Measurements from ENCODE around the gene CNST.

CNST gene

GRCh38 chr1:246566128-246566812 is at the start of gene CNST, which contains the start of gene TFB2M:
Gene CNST, plus strand, starts transcription at chr1:246566456. Its CDS starts 25,107 bp downstream, at chr1:246591563.
Gene TFB2M, minus strand, starts transcription at chr1:246566261. Its CDS starts 123 bp downstream, at chr1:246566138.
- DNase-seq, result peak; percentile 95

- DNase-seq, result no peak
Observed at GRCh38 chr1:246517391-246517790, 48.9 kb upstream of the CNST start.

GRCh38 chr1:246518456-246519205 is 47.6 kb upstream of the CNST start:
- no peak for DNase-seq

GRCh38 chr1:246519514-246519913 is 46.7 kb upstream of the CNST start:
- no peak for DNase-seq

- no peak for DNase-seq
Observed at GRCh38 chr1:246526380-246526779, 39.9 kb upstream of the CNST start.

GRCh38 chr1:246526915-246527314 is 39.3 kb upstream of the CNST start:
- no peak for DNase-seq

GRCh38 chr1:246527402-246528088 is 38.7 kb upstream of the CNST start:
- no peak for DNase-seq

- DNase-seq, result no peak
Observed at GRCh38 chr1:246528933-246529731, 37.1 kb upstream of the CNST start.

- DNase-seq, result no peak
Observed at GRCh38 chr1:246530482-246530881, 35.8 kb upstream of the CNST start.

GRCh38 chr1:246532519-246532918 is 33.7 kb upstream of the CNST start:
- DNase-seq, result no peak

GRCh38 chr1:246533371-246533905 is 32.8 kb upstream of the CNST start:
- DNase-seq, result no peak

- DNase-seq, result no peak
Observed at GRCh38 chr1:246534114-246534513, 32.1 kb upstream of the CNST start.

- DNase-seq, result no peak
Observed at GRCh38 chr1:246537441-246537840, 28.8 kb upstream of the CNST start.

- no peak for DNase-seq
Observed at GRCh38 chr1:246537887-246538286, 28.4 kb upstream of the CNST start.

- no peak for DNase-seq
Observed at GRCh38 chr1:246540738-246541491, 25.3 kb upstream of the CNST start.

- no peak for DNase-seq
Observed at GRCh38 chr1:246544001-246544400, 22.3 kb upstream of the CNST start.

- no peak for DNase-seq
Observed at GRCh38 chr1:246549665-246550064, 16.6 kb upstream of the CNST start.

GRCh38 chr1:246550402-246550801 is 15.9 kb upstream of the CNST start:
- DNase-seq, result no peak

- DNase-seq, result no peak
Observed at GRCh38 chr1:246552110-246552509, 14.1 kb upstream of the CNST start.

GRCh38 chr1:246554201-246554600 is 12.1 kb upstream of the CNST start:
- DNase-seq, result no peak

GRCh38 chr1:246558041-246558440 is 8.2 kb upstream of the CNST start:
- DNase-seq, result no peak

GRCh38 chr1:246559310-246559709 is 6.9 kb upstream of the CNST start:
- no peak for DNase-seq

All from NCI-H1694 (cell line).